ENCODE data around the gene XAF1.
"Not testable (repeated sequence)": the region's sequence is repeated elsewhere in the genome, so short reads cannot be mapped to it uniquely, and the experiment has no call there.

XAF1 gene

GRCh38 chr17:6755731-6756184 is at the start of gene XAF1:
Gene XAF1 (plus strand): TSS chr17:6756046. CDS start chr17:6756079, 33 bp downstream.
- peak; percentile 58 for DNase-seq

GRCh38 chr17:6706499-6706898 is 49.3 kb upstream of the XAF1 start:
- no peak for DNase-seq

GRCh38 chr17:6706996-6707395 is 48.9 kb upstream of the XAF1 start:
- DNase-seq: no peak

- no peak for DNase-seq
Measured at GRCh38 chr17:6708357-6708961, 47.4 kb upstream of the XAF1 start.

- DNase-seq: no peak
Measured at GRCh38 chr17:6710317-6710716, 45.5 kb upstream of the XAF1 start.

- no peak for DNase-seq
Measured at GRCh38 chr17:6711081-6711674, 44.7 kb upstream of the XAF1 start.

- peak; percentile 23 for DNase-seq
Measured at GRCh38 chr17:6711681-6712057, 44.2 kb upstream of the XAF1 start.

GRCh38 chr17:6712058-6712853 is 43.6 kb upstream of the XAF1 start:
- peak; percentile 55 for DNase-seq

- DNase-seq: no peak
Measured at GRCh38 chr17:6712854-6713129, 43.1 kb upstream of the XAF1 start.

- peak; percentile 57 for DNase-seq
Measured at GRCh38 chr17:6713130-6713917, 42.5 kb upstream of the XAF1 start, which contains the start of gene SLC13A5. Gene SLC13A5 (minus strand): TSS chr17:6713369. CDS start chr17:6713333, 36 bp downstream.

GRCh38 chr17:6713918-6714271 is 42.0 kb upstream of the XAF1 start:
- DNase-seq: no peak

- no peak for DNase-seq
Measured at GRCh38 chr17:6714315-6714874, 41.5 kb upstream of the XAF1 start.

GRCh38 chr17:6716736-6717135 is 39.1 kb upstream of the XAF1 start:
- DNase-seq: no peak

- DNase-seq: no peak
Measured at GRCh38 chr17:6721744-6722143, 34.1 kb upstream of the XAF1 start.

GRCh38 chr17:6724009-6724408 is 31.8 kb upstream of the XAF1 start:
- no peak for DNase-seq

- no peak for DNase-seq
Measured at GRCh38 chr17:6729531-6729930, 26.3 kb upstream of the XAF1 start.

GRCh38 chr17:6746665-6747064 is 9.2 kb upstream of the XAF1 start:
- DNase-seq: not testable (repeated sequence)

- DNase-seq: no peak
Measured at GRCh38 chr17:6748617-6749016, 7.2 kb upstream of the XAF1 start.

GRCh38 chr17:6749519-6749918 is 6.3 kb upstream of the XAF1 start:
- no peak for DNase-seq

GRCh38 chr17:6752068-6752909 is 3.6 kb upstream of the XAF1 start:
- peak; percentile 62 for DNase-seq

GRCh38 chr17:6753006-6753445 is 2.8 kb upstream of the XAF1 start:
- DNase-seq: peak; percentile 78

- no peak for DNase-seq
Measured at GRCh38 chr17:6753546-6753945, 2.3 kb upstream of the XAF1 start.

All from right hindlimb (tissue), 1 donor.